HAP-1 (cell line): ENCODE results near the gene MXD3.

Source experiments
- DNase-seq, 2 experiments: peaks; one replicate each; pipeline ENCODE4 v3.0.0-alpha.2; 2016 to 2020; ENCODE audit warnings: low spot score in 2 of 2
- H3K27me3 ChIP-seq: fragments of 250-450 bp; sonication (Bioruptor Pico); 2 replicates; pipeline ENCODE4 v1.5.1; 2020; ENCODE audit warnings: low read depth, mild to moderate bottlenecking, moderate library complexity
- H3K36me3 ChIP-seq: fragments of 250-450 bp; sonication (Bioruptor Pico); replicated peaks from 2 replicates; pipeline ENCODE4 v1.5.1; 2020; ENCODE audit warnings: mild to moderate bottlenecking
- H3K4me1 ChIP-seq: fragments of 250-450 bp; sonication (Bioruptor Pico); 2 replicates; pipeline ENCODE4 v1.5.1; 2020; ENCODE audit warnings: mild to moderate bottlenecking
- H3K4me3 ChIP-seq: fragments of 250-450 bp; sonication (Bioruptor Pico); 2 replicates; pipeline ENCODE4 v1.5.1; 2020; ENCODE audit warnings: mild to moderate bottlenecking, moderate library complexity
- H3K9me3 ChIP-seq: fragments of 250-450 bp; sonication (Bioruptor Pico); 2 replicates; pipeline ENCODE4 v1.5.1; 2020; ENCODE audit warnings: mild to moderate bottlenecking, moderate library complexity
- in situ Hi-C: fragments of 300-500 bp; cut with MboI; formaldehyde crosslinking; loops from 3 replicates; pipeline ENCODE4 v1.14.3; 2020; ENCODE audit warnings: low sequenced_read_pairs, inconsistent platforms, mixed read lengths

Gene MXD3

DNA sequence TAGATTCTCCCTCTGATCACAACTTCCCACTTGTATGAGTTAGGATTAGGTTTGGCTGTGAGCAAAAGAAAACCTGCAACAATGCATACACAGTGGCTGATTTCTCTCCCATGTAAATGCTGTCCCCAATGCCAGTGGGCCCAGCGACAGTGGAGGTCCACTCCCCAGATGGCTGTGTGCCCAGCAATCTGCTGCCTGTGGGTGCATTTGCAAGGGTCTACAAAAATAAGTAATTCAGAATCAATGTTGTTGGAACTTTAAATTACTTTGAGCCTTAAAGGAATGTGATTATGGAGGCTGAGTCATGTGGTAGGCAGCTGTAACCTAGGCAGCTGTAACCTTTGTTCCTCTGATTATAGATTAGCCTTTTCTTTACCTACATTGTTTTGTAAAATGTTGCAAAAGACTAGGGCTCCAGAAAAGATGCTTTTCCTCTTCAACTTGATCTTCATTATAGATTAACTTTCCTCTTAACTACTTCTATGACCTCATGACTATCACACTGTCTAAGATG, 14.2 kb upstream of the MXD3 start:
- peak; percentile 76 to 93 for DNase-seq
- Histone ChIP-seq H3K4me1 (peaks cover 16% of the 10 kb centered on the region), H3K4me3 (no peak overlapping the region), H3K9me3 (no peaks in the 10 kb centered on the region), H3K36me3 (peaks cover 3% of the 10 kb centered on the region; the same call in 1 of the 2 replicates), H3K27me3 (no peaks in the 10 kb centered on the region)
- in situ Hi-C loops, result no loop called here

DNA sequence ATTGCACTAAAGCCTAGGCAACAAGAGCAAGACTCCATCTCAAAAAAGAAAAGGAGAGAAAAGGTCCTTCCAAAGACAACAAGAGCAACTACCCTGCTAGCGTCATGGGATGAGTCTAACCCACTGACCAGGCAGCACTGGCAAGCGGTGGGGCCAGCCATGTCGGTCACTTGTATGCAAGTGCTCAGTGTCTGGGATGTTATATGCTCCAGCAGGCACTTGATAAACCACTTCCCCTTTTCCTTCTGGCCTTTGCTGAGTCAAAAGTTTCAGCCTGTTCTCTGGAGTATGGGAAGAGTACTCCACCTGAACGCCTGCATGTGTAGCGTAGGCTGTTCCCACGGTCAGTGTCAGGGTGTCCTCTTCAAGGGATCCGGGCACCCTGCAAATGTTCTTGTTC, 9.2 kb upstream of the MXD3 start:
- DNase-seq, result no peak
- in situ Hi-C loops, result no loop called here
- Histone ChIP-seq H3K27me3 (no peaks in the 10 kb centered on the region), H3K4me1 (peaks cover 9% of the 10 kb centered on the region), H3K4me3 (no peak overlapping the region), H3K9me3 (peaks cover 5% of the 10 kb centered on the region; the same call in 1 of the 2 replicates), H3K36me3 (no peaks in the 10 kb centered on the region; the same call in 1 of the 2 replicates)

DNA sequence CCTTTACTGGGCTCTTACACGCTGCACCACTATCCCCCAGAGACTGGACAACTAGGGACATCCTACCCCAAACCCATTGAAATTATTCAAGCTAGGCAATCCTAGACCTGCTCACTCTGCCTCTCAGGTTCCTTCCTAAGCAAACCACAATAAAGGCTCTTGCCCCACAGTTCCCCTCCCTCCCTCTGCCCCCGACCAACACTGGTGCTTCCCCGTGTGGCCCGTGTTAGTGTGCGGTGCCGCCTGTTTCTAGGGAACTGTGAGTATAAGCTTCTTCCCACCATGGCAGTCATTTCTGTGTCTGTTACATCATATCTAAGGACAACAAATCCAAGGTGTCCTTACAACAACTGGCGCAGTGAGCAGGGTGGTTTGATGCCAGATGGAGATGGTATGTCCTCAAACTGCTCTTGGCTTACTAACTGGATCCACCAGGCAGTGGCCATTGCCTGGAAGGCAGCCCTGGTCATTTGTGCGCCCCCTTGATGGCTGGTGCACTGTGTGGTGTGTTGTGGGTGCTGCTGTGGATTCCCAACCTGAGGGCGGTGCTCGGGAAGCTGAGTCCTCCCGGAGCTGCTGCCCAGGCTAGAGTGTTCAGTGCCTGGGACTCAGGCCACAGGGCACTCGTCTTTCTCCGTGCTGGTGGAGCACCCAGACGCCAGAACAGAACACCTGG, 8.4 kb upstream of the MXD3 start:
- DNase-seq, result no peak
- H3K4me3 ChIP-seq, result no peak overlapping the region
- in situ Hi-C loops, result loop anchor here (10.0 kb wide), 1 partner anchor 125 kb away; the partner anchor contains the start of gene PRR7
- peaks cover 5% of the 10 kb centered on the region; the same call in 1 of the 2 replicates for H3K9me3 ChIP-seq
- peaks cover under 1% of the 10 kb centered on the region for H3K4me1 ChIP-seq
- H3K36me3 ChIP-seq, result no peaks in the 10 kb centered on the region; the same call in 1 of the 2 replicates
- no peaks in the 10 kb centered on the region for H3K27me3 ChIP-seq

DNA sequence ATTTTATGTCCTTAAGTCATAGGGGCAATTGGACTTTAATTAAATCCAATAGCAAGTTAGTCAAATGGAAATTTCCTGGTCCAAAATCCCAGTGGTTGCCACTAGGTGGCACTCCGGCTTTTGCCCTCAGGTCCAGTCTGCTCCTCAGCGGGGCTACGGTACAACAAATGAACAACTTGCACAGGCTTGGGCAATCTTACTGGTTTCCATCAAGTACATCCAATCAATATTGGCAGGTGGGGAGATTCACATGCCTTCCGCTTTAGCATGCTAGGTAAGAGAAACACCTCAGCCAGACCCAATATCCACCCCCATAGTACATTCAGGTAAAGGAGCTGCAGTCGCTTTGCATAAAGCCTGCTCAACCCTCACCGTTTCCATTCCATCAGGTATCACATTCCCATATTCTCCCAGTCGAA, 6.3 kb upstream of the MXD3 start:
- H3K9me3 ChIP-seq, result peaks cover 5% of the 10 kb centered on the region; the same call in 1 of the 2 replicates
- no peaks in the 10 kb centered on the region for H3K27me3 ChIP-seq
- no peak overlapping the region for H3K4me3 ChIP-seq
- in situ Hi-C loops, result loop anchor here (10.0 kb wide), 1 partner anchor 127 kb away; the partner anchor contains the start of gene PRR7
- peaks cover 7% of the 10 kb centered on the region for H3K4me1 ChIP-seq
- H3K36me3 ChIP-seq, result no peaks in the 10 kb centered on the region; the same call in 1 of the 2 replicates
- peak; percentile 74 to 84 for DNase-seq

DNA sequence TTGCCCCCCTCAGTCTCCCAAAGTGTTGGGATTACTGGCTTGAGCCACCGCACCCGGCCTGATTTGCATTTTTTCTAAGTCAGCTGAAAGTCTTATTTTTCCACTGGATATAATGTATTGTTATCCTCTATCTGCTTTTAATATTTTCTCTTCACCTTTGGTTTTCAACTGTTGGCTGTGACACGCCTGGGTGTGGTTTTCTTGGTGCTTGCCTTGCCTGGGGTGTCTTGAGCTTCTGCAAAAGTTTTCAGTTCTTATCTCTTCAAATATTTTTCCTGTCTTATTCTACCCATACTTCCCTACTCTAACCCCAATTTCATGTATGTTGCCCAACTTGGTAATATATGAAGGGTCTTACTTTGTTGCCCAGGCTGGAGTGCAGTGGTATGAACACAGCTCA, 4.3 kb upstream of the MXD3 start:
- no peaks in the 10 kb centered on the region; the same call in 1 of the 2 replicates for H3K36me3 ChIP-seq
- H3K4me3 ChIP-seq, result no peak overlapping the region
- H3K9me3 ChIP-seq, result peaks cover 5% of the 10 kb centered on the region; the same call in 1 of the 2 replicates
- no peaks in the 10 kb centered on the region for H3K27me3 ChIP-seq
- peaks cover 13% of the 10 kb centered on the region for H3K4me1 ChIP-seq
- in situ Hi-C loops, result loop anchor here (10.0 kb wide), 1 partner anchor 129 kb away; the partner anchor contains the start of gene PRR7
- no peak for DNase-seq

GRCh38 chr5:177315411-177315810, 3.7 kb upstream of the MXD3 start:
- H3K36me3 ChIP-seq, result peaks cover under 1% of the 10 kb centered on the region
- H3K27me3 ChIP-seq, result no peaks in the 10 kb centered on the region
- in situ Hi-C loops, result loop anchor here (10.0 kb wide), 1 partner anchor 129 kb away; the partner anchor contains the start of gene PRR7
- H3K4me3 ChIP-seq, result no peak overlapping the region
- peaks cover 18% of the 10 kb centered on the region for H3K4me1 ChIP-seq
- H3K9me3 ChIP-seq, result peaks cover 2% of the 10 kb centered on the region; the same call in 1 of the 2 replicates
- DNase-seq, result no peak

GRCh38 chr5:177314376-177315342, 3.0 kb upstream of the MXD3 start:
- H3K4me3 ChIP-seq, result no peak overlapping the region
- peaks cover 8% of the 10 kb centered on the region for H3K36me3 ChIP-seq
- H3K9me3 ChIP-seq, result peaks cover 2% of the 10 kb centered on the region; the same call in 1 of the 2 replicates
- H3K4me1 ChIP-seq, result peaks cover 24% of the 10 kb centered on the region
- no peaks in the 10 kb centered on the region for H3K27me3 ChIP-seq
- no peak for DNase-seq
- in situ Hi-C loops, result loop anchor here (10.0 kb wide), 1 partner anchor 130 kb away; the partner anchor contains the start of gene PRR7

DNA sequence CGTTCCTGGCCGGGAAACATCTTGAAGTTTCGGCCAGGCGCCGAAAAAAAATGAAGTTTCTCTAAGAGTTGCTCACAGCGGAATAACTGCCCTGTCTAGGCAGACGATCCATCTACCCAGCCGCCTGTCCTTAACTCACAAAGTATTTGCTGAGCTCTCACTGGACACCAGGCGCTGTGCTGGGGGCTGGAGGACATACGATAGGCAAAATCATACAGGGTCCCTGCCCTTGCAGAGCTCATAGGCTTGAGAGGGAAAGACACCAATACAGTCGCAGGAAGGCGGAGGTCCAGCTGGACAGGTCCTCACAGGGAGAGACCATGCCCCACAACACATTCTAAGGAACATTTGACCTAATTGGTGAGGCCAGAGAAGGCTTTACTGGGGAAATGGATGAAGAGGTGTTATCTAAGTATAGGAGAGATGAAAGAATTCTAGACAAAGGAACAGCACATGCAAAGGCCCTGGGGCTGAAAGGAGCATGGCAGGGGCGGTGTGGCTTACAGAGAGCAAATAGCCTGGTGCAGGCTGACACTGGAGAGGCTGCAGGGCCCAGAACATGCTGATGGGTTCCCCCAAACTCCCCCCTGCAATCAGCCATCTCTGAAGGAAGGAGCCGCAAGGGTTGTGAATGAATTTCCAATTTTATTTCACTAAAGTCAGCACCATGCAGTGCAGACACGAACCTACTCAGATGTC, 2.0 kb upstream of the MXD3 start:
- Histone ChIP-seq H3K4me3 (peak overlapping the region; percentile 87; the same call in 1 of the 2 replicates), H3K9me3 (no peaks in the 10 kb centered on the region), H3K36me3 (peaks cover 17% of the 10 kb centered on the region), H3K27me3 (no peaks in the 10 kb centered on the region), H3K4me1 (peaks cover 24% of the 10 kb centered on the region)
- in situ Hi-C loops, result loop anchor here (10.0 kb wide), 1 partner anchor 131 kb away; the partner anchor contains the start of gene PRR7
- no peak for DNase-seq

DNA sequence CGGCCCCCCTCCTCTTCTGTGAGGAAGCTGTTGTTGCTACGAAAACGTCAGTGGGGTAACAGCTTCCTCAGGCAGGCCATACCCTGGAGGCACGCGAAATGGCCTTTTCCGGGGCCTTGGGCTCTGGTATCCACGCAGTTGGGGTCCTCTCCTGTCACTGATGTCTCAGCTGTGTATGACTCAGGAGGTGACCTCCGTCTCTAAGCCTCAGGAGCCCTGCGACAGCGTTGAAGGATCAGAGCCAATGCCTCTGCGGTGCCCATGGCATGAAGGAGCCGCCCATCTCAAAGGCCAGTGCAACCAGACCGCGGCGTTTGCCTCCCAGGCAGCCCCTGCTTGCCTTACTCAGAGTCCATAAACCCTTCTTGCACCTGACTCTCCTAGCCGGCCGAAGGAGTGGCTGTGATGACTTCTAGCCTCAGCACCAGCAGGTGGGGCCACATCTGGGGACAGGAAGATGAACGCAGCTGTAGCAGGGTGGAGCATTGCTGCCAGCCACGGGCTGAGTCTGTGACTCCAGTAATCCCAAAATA, 1.0 kb upstream of the MXD3 start:
- H3K27me3 ChIP-seq, result no peaks in the 10 kb centered on the region
- no peaks in the 10 kb centered on the region for H3K9me3 ChIP-seq
- H3K4me3 ChIP-seq, result peak overlapping the region; percentile 87
- in situ Hi-C loops, result loop anchor here (10.0 kb wide), 1 partner anchor 132 kb away; the partner anchor contains the start of gene PRR7
- peaks cover 24% of the 10 kb centered on the region for H3K4me1 ChIP-seq
- H3K36me3 ChIP-seq, result peaks cover 22% of the 10 kb centered on the region
- peak; percentile 52 to 67 for DNase-seq

DNA sequence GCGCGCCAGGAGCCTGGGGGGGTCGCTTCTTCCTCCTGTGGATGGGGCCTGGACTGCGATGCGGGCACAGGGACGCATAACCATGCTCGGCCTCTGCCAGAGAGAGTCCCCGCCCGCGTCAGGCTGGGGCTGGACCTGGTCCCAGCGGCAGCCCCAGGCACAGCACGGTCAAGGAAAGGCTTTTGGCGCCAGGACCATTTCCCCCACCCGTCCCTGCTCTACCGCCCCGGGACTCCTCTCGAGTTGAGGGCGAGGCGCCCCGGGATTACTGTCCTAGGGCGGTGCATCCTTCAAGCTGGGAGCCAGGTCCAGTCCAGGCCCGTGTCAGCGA, 341 bp downstream of the MXD3 start:
- Histone ChIP-seq H3K4me3 (peak overlapping the region; percentile 87), H3K27me3 (no peaks in the 10 kb centered on the region), H3K9me3 (no peaks in the 10 kb centered on the region), H3K36me3 (peaks cover 32% of the 10 kb centered on the region), H3K4me1 (peaks cover 24% of the 10 kb centered on the region)
- in situ Hi-C loops, result loop anchor here (10.0 kb wide), 1 partner anchor 133 kb away; the partner anchor contains the start of gene PRR7
- DNase-seq, result peak in 1 of 2 experiments; percentile 49

DNA sequence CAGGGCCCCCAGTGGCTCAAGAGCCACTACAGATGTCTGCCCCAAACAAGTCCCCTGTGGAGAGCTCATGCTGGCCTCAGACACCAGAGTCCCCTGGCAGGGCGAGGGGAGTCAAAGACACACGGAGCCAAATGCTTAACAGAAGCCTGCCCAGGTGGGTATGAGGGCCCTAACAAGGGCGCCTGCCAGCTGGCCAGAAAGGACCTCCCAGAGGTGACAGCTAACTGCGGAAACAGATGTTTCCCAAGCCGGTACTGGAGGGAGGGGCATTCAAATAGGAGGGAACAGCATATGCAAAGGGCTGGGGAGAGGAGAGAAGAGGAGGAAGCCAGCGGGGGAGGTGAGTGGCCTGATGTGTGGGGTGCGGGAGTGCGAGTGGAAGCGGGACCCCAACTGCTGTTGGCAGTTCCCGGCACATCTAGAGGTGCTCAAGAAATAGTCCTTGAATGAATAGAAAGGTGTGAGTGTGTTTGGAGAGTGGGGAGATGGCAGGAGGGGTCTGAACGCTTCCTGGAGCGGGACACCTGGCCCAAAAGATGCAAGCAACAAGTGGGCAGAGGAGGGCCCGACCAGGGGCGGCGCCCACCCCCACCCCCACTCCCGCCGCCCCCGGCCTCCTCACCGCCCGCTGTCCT, 824 bp downstream of the MXD3 start:
- in situ Hi-C loops, result loop anchor here (10.0 kb wide), 1 partner anchor 134 kb away; the partner anchor contains the start of gene PRR7
- Histone ChIP-seq H3K27me3 (no peaks in the 10 kb centered on the region), H3K9me3 (no peaks in the 10 kb centered on the region), H3K4me1 (peaks cover 24% of the 10 kb centered on the region), H3K4me3 (peak overlapping the region; percentile 87), H3K36me3 (peaks cover 37% of the 10 kb centered on the region)
- peak in 1 of 2 experiments; percentile 49 for DNase-seq

DNA sequence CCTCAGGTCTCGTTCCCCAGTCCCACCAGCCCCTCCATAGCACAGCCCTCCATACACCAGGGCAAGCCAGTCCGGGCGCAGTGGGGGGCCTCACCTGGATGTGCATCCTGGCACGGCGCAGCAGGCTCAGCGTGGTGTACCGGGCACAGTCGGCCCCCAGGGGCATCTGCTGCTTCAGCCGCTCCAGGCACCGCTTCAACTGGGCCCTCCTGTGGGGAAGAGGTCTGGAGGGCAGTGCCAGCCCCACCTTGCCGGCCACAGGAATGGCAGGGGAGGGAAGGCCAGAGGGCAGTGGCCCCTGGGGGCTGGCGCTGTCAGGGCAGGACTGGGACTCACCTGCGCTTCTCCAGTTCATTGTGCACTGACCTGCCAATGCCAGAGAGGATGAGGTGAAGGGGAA, 1.4 kb downstream of the MXD3 start:
- H3K4me1 ChIP-seq, result peaks cover 24% of the 10 kb centered on the region
- peaks cover 42% of the 10 kb centered on the region for H3K36me3 ChIP-seq
- in situ Hi-C loops, result loop anchor here (10.0 kb wide), 1 partner anchor 134 kb away; the partner anchor contains the start of gene PRR7
- no peaks in the 10 kb centered on the region for H3K9me3 ChIP-seq
- no peaks in the 10 kb centered on the region for H3K27me3 ChIP-seq
- H3K4me3 ChIP-seq, result peak overlapping the region; percentile 87
- no peak for DNase-seq
